Measurements from ENCODE around the gene PSMA7. TPM values are rescaled to one million over a fixed set of nuclear protein-coding genes. Genes with fewer than 3 reads are reported as not detected.

Gene PSMA7
- total and polyA plus RNA-seq, 2 donors (not counting 1 experiment from before 2014, with no cell fraction given): 140 to 252 TPM

- 1% methylated on average over 70 of the region's 71 CpGs for WGBS (ENCODE audit: insufficient coverage)
- Histone ChIP-seq H2AFZ (ENCODE audit: insufficient read depth, low read depth, low read length, poor library complexity, severe bottlenecking) (peak overlapping the region; percentile 75), H3K27me3 (replicated peaks in 1 of 4; ENCODE audit: control extremely low read depth in 1 of 4, control insufficient read depth in 3 of 4, insufficient read depth in 4 of 4, low read length in 3 of 4) (no peaks in the 10 kb centered on the region), H3K9ac (ENCODE audit: low read length) (peak overlapping the region; percentile 77), H4K20me1 (ENCODE audit: control insufficient read depth, insufficient read depth, low read length, poor library complexity, severe bottlenecking) (peaks cover 75% of the 10 kb centered on the region), H3K36me3 (replicated peaks in 1 of 2; ENCODE audit: control extremely low read depth in 1 of 2, control insufficient read depth in 1 of 2, extremely low read depth in 1 of 2, insufficient read depth in 2 of 2, low read length in 1 of 2) (peaks cover 0 to 28% of the 10 kb centered on the region in 2 experiments), H3K4me1 (ENCODE audit: control insufficient read depth in 2 of 2, insufficient read depth in 2 of 2, low read length in 2 of 2) (peaks cover 24 to 29% of the 10 kb centered on the region in 2 donors), H3K4me2 (replicated peaks; ENCODE audit: low read depth, low read length, poor library complexity, severe bottlenecking) (peak overlapping the region; percentile 91), H3K4me3 (ENCODE audit: control extremely low read depth in 1 of 5, extremely low read depth in 1 of 5, insufficient read depth in 1 of 5, low read depth in 2 of 5, low read length in 4 of 5) (peak overlapping the region; percentile 54 to 88 (median 63)), H3K9me3 (ENCODE audit: control extremely low read depth in 1 of 3, control insufficient read depth in 2 of 3, insufficient read depth in 1 of 3, low read length in 2 of 3) (no peaks in the 10 kb centered on the region), H3K27ac (ENCODE audit: low read length in 2 of 2) (peak overlapping the region in 1 of 2 donors; percentile 75), H3K79me2 (ENCODE audit: control insufficient read depth, insufficient read depth, low read length) (peaks cover 53% of the 10 kb centered on the region)
- H3K27ac Mint-ChIP-seq: peak overlapping the region; percentile 90
- CTCF ChIA-PET: interaction anchor here (1.7 to 2.8 kb wide), 4 partner anchors 18 to 132 kb away, joined by 5 to 16 read pairs (median 8); partner anchors contain the start of gene LSM14B
- peak overlapping the region; percentile 91 for H3K4me3 Mint-ChIP-seq
- DNase-seq (no peak), ATAC-seq (ENCODE audit: low read depth) (peak; percentile 5)
- peaks cover 43% of the 10 kb centered on the region for H3K4me1 Mint-ChIP-seq
- POLR2A ChIA-PET: interaction anchor here (0.5 to 2.0 kb wide), 6 partner anchors 19 to 322 kb away, joined by 3 to 6 read pairs (median 3); partner anchors contain the start of genes LSM14B, RPS21 and TAF4
- intact Hi-C loops (cut with micrococcal nuclease): loop anchor here (1.0 to 5.0 kb wide), 5 partner anchors 20 to 652 kb away; partner anchors contain the start of genes LSM14B, OSBPL2 and TAF4
- no peaks in the 10 kb centered on the region for H3K27me3 Mint-ChIP-seq
- TF ChIP-seq EZH2 (IDR thresholded peaks at IDR 0.05; ENCODE audit: borderline replicate concordance, insufficient read depth, low read depth, low read length, poor library complexity, severe bottlenecking): no peak
- no peak for TF ChIP-seq CTCF (IDR thresholded peaks at IDR 0.05)
- H3K9me3 Mint-ChIP-seq (ENCODE audit: insufficient read depth): no peaks in the 10 kb centered on the region
Observed at GRCh38 chr20:62142252-62143080, 728 bp downstream of the PSMA7 start.
